ENCODE measurements around the gene PPFIA2.

PPFIA2 gene

DNA sequence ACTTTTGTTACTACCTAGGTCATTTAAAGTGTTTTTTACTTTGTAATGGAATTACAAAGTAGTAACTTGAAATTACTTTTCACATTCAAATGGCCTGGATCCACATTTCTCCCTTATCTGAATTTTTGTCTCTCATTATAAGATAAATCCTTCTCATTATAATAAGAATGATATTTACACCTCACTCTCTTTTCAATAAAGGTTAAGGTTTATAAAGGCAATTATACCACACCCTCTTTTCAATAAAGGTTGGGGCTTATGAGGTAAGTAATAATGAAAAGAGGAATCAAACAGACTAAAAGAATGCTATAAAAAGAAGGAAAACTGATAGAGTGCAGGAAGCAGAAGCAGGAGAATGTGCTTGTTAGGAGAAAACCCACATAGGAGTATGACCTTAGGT, 470.5 kb downstream of the PPFIA2 start:
- Histone ChIP-seq H4K20me1 (ENCODE audit: insufficient read depth, low read length) (no peaks in the 10 kb centered on the region), H3K4me1 (ENCODE audit: insufficient read depth, low read length, severe bottlenecking) (no peaks in the 10 kb centered on the region), H3K9me3 (ENCODE audit: low read length) (no peaks in the 10 kb centered on the region), H3K4me2 (ENCODE audit: low read length) (no peak overlapping the region), H3K27me3 (ENCODE audit: insufficient read depth, low read length) (no peaks in the 10 kb centered on the region), H3K27ac (ENCODE audit: low read depth, low read length, poor library complexity, severe bottlenecking) (no peak overlapping the region), H3K9ac (ENCODE audit: low read length) (no peak overlapping the region), H3K36me3 (ENCODE audit: insufficient read depth, low read length) (no peaks in the 10 kb centered on the region), H2AFZ (ENCODE audit: low read length) (no peak overlapping the region), H3F3A (ENCODE audit: insufficient read depth, low read length) (no peaks in the 10 kb centered on the region), H3K9me2 (ENCODE audit: low read depth, low read length) (no peaks in the 10 kb centered on the region), H3K4me3 (ENCODE audit: low read depth, low read length, poor library complexity, severe bottlenecking) (no peak overlapping the region), H3K79me2 (ENCODE audit: insufficient read depth, low read length) (no peaks in the 10 kb centered on the region)
- TF ChIP-seq EZH2 (IDR thresholded peaks at IDR 0.05; ENCODE audit: borderline replicate concordance, low read length): no peak
- TF ChIP-seq, protein P1, sequence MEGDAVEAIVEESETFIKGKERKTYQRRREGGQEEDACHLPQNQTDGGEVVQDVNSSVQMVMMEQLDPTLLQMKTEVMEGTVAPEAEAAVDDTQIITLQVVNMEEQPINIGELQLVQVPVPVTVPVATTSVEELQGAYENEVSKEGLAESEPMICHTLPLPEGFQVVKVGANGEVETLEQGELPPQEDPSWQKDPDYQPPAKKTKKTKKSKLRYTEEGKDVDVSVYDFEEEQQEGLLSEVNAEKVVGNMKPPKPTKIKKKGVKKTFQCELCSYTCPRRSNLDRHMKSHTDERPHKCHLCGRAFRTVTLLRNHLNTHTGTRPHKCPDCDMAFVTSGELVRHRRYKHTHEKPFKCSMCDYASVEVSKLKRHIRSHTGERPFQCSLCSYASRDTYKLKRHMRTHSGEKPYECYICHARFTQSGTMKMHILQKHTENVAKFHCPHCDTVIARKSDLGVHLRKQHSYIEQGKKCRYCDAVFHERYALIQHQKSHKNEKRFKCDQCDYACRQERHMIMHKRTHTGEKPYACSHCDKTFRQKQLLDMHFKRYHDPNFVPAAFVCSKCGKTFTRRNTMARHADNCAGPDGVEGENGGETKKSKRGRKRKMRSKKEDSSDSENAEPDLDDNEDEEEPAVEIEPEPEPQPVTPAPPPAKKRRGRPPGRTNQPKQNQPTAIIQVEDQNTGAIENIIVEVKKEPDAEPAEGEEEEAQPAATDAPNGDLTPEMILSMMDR (IDR thresholded peaks at IDR 0.05; ENCODE audit: low read length): no peak

DNA sequence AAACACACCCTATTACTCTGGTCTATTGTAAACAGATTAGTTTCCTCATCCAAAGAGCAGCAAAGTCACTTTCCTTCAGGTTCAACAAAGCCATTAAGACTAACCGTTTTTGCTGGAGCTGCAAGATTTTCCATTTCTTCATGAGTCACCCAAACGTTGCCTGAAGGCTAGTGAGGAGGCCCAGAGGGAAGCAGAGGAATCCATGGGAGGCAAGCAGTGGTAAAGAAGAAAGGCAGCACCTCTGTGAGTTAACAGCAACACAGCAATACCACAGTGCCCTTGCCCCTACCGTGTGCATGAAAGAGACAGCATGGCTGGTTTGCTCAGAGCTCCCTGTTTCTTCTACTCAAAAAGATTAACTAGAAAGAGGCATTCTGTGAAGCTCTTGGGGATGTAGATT, 475.0 kb downstream of the PPFIA2 start:
- Histone ChIP-seq H3K27me3 (ENCODE audit: insufficient read depth, low read length) (no peaks in the 10 kb centered on the region), H3K9me2 (ENCODE audit: low read depth, low read length) (no peaks in the 10 kb centered on the region), H3K4me2 (ENCODE audit: low read length) (no peak overlapping the region), H3K9me3 (ENCODE audit: low read length) (no peaks in the 10 kb centered on the region), H3K27ac (ENCODE audit: low read depth, low read length, poor library complexity, severe bottlenecking) (no peak overlapping the region), H3K4me3 (ENCODE audit: low read depth, low read length, poor library complexity, severe bottlenecking) (no peak overlapping the region), H4K20me1 (ENCODE audit: insufficient read depth, low read length) (no peaks in the 10 kb centered on the region), H3K36me3 (ENCODE audit: insufficient read depth, low read length) (no peaks in the 10 kb centered on the region), H2AFZ (ENCODE audit: low read length) (no peak overlapping the region), H3F3A (ENCODE audit: insufficient read depth, low read length) (no peaks in the 10 kb centered on the region), H3K9ac (ENCODE audit: low read length) (no peak overlapping the region), H3K79me2 (ENCODE audit: insufficient read depth, low read length) (no peaks in the 10 kb centered on the region), H3K4me1 (ENCODE audit: insufficient read depth, low read length, severe bottlenecking) (no peaks in the 10 kb centered on the region)
- TF ChIP-seq, protein P1 (IDR thresholded peaks at IDR 0.05; ENCODE audit: low read length): no peak
- no peak for TF ChIP-seq EZH2 (IDR thresholded peaks at IDR 0.05; ENCODE audit: borderline replicate concordance, low read length)

DNA sequence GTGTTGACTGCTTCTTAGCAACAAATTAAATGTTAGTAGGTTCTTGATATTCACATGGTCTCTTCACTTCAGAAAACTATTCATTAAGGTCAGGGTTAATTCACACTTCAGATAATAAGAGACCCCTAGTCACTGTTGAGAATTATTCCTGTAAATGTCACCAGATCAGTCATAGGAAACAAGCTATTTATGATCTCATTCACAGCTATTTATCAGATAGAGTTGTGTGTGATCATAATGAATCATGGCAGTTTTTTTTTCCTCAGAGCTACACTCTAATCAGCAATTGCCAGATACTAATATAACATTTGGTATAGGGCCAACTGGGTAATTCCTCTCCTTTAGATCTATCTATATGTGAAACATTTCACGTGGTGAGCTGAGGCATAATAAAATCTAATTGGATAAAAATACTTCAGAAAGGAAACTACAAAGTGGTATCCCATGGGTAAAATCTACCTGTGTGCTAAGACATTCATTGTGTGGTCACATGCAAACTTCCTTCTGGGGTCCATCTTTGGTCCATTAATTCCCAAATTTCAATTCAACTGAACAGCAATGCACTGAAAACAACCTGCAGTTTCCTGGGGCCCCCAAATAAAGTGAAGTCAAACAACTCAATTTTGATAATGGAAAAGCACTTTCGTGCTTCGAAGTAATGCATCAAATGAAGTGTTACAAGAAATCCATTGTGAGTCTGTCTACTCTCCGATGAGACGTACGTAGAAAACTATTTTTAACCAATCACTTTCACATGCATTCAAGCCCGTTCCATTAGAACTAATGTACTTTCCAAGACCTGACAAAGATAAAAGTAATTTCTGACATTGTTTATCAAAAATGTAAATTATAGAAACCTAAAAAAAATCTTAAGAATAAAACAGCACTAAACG, 484.3 kb downstream of the PPFIA2 start:
- no peaks in the 10 kb centered on the region for H3K9me3 ChIP-seq (ENCODE audit: low read length)
- no peaks in the 10 kb centered on the region for H3K27me3 ChIP-seq (ENCODE audit: insufficient read depth, low read length)
- H2AFZ ChIP-seq (ENCODE audit: low read length): no peak overlapping the region

More for the DNA sequence above, 484.3 kb downstream of the PPFIA2 start:
- no peaks in the 10 kb centered on the region for H3K36me3 ChIP-seq (ENCODE audit: insufficient read depth, low read length)
- no peaks in the 10 kb centered on the region for H3K79me2 ChIP-seq (ENCODE audit: insufficient read depth, low read length)
- H3F3A ChIP-seq (ENCODE audit: insufficient read depth, low read length): no peaks in the 10 kb centered on the region
- no peaks in the 10 kb centered on the region for H4K20me1 ChIP-seq (ENCODE audit: insufficient read depth, low read length)
- H3K4me1 ChIP-seq (ENCODE audit: insufficient read depth, low read length, severe bottlenecking): no peaks in the 10 kb centered on the region
- no peak overlapping the region for H3K4me3 ChIP-seq (ENCODE audit: low read depth, low read length, poor library complexity, severe bottlenecking)
- no peak overlapping the region for H3K9ac ChIP-seq (ENCODE audit: low read length)
- no peak overlapping the region for H3K27ac ChIP-seq (ENCODE audit: low read depth, low read length, poor library complexity, severe bottlenecking)
- H3K9me2 ChIP-seq (ENCODE audit: low read depth, low read length): no peaks in the 10 kb centered on the region
- TF ChIP-seq, protein P1 (IDR thresholded peaks at IDR 0.05; ENCODE audit: low read length): no peak
- TF ChIP-seq EZH2 (IDR thresholded peaks at IDR 0.05; ENCODE audit: borderline replicate concordance, low read length): no peak
- no peak overlapping the region for H3K4me2 ChIP-seq (ENCODE audit: low read length)
